Activated gamma-delta T cell (primary cell): ENCODE data around the gene SLC6A3.
A peak's percentile ranks its signal among the peaks of the same experiment; 100 is the strongest.
"Not testable (repeated sequence)": the region's sequence is repeated elsewhere in the genome, so short reads cannot be mapped to it uniquely, and the experiment has no call there.

Source experiments
- DNase-seq: peaks from one replicate; lab custom pipeline; 2025; lab: John Stamatoyannopoulos, UW

The SLC6A3 gene

GRCh38 chr5:1465117-1465516 is 19.9 kb upstream of the SLC6A3 start:
- DNase-seq, result no peak

- DNase-seq, result no peak
Observed at GRCh38 chr5:1464511-1464910, 19.3 kb upstream of the SLC6A3 start.

DNA sequence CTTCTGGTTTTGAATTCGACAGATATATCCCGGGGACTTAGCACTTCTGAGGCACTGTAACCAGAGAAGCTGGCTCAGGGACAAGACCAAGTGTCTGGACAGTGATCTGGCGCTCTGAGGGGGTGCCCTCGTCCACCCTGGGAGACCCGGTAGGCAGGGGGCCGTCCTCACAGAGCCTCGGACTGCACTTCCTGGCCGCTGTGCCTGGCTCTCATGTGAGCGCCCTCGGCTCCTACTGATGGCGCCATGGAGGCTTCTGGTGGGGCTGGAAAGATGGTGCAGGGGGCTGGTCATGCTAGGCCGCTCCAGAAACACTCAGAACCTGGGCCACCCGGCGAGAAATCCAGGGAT is 18.8 kb upstream of the SLC6A3 start:
- DNase-seq, result no peak

- no peak for DNase-seq
Observed at GRCh38 chr5:1463326-1464095, 18.3 kb upstream of the SLC6A3 start.

DNA sequence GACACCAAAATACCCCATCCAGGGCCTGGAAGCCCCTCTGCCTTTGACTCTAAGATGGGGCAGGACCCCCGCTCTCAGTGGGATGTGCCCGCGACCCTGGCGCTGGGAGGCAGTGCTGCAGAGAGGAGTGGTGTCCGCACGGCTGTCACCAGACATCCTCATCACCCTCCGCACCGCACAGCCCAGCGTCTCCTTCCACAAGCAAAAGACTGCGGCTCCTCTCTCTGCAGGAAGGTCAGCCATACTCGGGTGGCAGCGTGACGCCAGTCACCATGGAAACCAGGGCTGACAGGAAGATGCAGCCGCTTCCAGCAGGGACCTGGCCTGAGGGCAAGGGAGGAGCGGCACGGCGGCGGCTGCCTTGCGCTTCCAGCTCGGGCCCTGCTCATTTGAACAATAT is 17.1 kb upstream of the SLC6A3 start:
- no peak for DNase-seq

DNA sequence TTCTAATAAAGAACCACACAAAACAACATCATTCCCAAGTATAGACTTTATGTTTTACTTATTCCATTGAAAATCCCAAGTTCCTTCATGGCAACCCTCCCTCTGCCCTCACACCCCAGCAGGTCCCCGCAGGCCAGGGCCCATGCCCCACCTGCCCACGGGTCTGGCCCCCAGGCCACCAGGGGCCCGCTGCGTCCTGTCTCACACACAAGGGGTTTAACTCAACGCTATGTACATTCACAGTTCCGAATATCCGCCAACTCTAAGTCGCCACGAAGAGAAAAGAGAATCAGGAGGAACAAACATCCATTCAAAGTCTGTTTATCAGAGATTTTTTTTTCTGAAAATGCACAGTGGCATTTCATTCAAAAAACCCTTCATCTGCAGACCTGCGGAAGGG is 16.2 kb upstream of the SLC6A3 start:
- DNase-seq, result no peak

DNA sequence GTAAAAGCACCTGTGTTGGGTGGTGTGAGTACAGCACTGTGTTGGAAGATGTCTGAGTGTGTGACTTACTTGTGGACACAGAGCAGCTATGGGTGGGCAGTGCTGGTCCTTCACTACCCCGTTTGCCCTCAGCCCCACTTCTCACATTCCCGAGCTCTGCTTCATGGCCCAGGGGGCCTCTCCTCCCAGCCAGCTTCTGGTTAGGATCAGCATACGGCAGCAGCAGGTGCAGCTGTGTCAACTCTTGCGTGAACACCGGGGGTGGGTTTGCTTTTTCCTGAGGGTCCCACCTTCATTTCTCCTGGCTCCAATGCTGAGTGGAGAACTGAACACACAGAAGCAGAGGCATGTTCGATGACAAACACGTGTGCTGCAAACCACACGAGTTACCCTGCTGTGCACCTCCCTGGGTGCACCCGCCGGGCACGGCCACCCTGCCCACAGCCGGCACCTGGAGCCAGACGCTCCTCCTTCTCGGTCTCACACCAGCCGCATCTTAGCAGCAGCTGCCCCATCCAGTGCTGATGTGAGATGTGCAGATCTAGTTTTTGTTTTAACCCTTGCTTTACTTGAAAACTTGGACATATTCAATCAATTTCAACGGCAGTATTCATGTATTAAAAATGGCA is 14.9 kb upstream of the SLC6A3 start:
- DNase-seq, result no peak

GRCh38 chr5:1459435-1459834 is 14.2 kb upstream of the SLC6A3 start:
- DNase-seq, result not testable (repeated sequence)

DNA sequence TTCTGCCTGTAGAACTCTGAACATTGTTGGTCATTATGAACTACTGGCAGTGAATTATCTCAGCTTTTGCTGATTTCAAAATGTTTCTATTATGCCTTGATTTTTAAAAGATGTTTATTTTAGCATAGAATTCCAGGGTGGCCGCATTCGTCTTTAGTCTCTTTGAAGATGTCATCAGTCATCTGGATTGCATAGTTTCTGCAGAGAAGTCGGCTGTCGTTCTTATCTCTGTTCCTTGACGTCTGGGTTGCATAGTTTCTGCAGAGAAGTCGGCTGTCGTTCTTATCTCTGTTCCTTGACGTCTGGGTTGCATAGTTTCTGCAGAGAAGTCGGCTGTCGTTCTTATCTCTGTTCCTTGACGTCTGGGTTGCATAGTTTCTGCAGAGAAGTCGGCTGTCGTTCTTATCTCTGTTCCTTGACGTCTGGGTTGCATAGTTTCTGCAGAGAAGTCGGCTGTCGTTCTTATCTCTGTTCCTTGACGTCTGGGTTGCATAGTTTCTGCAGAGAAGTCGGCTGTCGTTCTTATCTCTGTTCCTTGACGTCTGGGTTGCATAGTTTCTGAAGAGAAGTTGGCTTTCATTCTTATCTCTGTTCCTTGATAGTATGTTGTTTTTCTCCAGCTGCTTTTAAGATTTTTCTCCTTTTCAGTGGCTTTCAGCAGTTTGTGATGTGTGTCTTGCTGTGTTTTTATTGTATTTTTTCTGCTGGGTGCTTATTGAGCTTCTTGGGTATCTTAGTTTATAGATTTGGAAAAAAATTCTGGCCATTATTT is 11.1 kb upstream of the SLC6A3 start:
- DNase-seq, result not testable (repeated sequence)

- DNase-seq, result no peak
Observed at GRCh38 chr5:1453613-1454012, 8.4 kb upstream of the SLC6A3 start.

- DNase-seq, result no peak
Observed at GRCh38 chr5:1449081-1449630, 3.9 kb upstream of the SLC6A3 start.

- no peak for DNase-seq
Observed at GRCh38 chr5:1448511-1449011, 3.3 kb upstream of the SLC6A3 start.

DNA sequence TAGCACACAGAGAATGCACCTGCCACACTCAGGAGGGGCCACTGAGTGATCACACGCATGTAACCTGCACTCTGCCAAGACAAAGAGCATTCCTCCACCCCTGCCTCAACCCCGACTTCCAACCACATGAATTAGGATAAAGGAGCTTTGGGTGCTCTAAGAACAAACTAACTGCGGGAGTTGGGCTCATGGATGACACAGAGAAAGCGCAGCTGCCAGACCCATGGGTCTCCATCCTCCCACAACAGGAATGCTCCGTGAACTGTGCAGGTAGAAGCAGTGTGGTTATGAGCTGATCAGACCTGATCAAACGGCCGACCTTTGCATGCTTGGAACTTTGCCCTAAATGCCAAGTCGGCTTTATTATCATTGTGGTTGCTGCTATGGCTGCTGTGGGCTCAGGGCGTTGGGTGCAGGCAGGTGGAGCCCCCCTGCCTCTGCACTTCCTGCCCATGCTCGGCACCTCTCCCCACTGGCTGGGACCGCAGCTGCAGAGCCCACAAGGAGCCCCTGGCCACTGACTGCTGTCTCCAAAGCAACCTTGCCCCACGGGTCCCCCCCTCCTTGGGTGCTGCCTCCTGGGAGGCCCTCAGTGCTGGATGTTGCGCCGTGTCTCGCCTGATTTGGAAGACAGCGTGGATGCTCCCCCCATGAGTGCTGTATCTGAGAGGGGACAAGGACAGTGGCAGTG is 2.6 kb upstream of the SLC6A3 start:
- peak; percentile 14 for DNase-seq

DNA sequence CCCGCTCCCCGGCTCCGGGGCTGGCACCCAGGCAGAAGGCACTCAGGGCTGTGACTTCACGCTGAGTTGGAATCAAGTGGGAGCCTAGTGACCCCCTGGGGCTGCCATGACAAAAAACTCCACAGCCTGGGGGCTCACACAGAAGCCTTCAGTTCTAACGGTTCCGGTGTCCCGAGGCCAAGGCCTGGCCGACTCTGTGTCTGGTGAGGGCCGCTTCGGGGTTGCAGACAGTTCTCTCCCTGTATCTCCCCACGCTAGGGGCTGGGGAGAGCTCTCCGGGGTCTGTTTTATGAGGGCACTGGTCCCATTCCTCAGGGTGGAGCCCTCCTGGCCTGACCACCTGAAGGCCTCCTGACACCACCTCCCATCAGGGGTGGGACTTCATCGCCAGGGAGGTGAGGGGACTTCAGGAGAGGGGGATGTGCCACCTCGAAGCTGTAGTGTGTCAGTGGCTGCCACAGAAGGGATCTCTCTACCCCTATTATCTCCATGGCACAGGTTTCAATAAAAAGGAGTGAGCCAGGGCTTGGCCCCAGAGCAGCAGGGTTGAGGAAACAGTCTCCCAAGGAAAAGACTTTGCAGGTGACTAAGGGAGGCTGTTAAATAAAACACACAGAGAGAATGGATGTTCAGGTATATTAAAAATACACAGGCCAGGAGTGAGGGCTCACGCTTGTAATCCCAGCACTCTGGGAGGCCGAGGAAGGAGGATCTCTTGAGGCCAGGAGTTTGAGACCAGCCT is 1.5 kb upstream of the SLC6A3 start:
- no peak for DNase-seq

- DNase-seq, result no peak
Observed at GRCh38 chr5:1445689-1446601, 705 bp upstream of the SLC6A3 start.

DNA sequence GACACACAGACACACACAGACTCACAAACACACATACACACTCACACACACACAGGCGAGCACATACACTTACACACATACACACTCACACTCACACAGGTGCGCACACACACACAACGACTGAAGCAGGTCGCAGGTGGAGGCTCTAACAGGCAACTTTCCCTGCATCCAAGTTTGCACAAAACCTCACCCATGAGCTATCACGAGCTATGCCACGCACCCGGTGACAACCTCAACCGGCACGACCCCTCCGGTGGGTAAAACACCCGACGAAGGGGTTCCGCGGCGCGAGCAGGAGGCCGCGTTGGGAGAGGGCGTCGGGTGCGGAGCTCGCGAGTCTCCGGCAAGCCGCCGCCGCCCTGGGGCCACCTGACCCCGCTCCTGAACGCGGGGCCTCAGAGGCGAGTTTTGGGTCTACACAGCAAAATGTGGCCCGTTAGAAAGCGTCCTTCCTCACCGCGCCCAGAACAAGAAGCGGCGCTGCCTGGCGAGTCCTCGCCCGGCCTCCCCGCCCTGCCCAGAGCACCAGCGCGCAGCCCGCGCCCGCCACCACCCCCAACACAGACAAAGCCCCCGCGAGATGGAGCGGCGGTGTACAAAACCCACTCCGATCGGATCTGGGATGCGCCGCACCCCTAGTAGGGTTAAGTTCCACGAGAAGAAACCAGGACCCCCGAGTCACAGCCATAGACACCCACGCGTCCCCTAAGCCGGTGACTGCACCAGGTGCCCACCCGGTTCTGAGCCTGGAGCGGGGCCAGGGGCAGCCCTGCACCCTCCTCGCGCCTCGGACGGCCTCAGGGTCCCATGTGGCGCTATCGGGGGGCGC is 665 bp downstream of the SLC6A3 start:
- peak; percentile 11 for DNase-seq

DNA sequence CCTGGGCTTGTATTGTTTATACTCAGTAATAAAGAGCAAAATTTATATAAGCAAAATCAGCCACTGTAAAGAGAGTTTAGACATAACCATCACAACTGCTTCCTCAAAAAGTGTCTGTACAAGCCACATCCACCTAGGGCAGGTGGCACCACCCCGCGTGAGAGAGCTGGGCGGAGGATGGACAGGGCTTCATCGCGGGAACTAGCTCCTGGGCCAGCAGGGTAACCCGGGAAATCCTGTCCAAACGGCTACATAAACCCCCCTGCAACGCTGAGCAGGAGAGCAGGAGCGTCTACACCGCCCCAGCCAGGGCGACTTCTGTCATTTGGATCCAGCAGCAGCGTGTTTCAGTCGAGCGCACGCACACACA is 1.3 kb downstream of the SLC6A3 start:
- no peak for DNase-seq

DNA sequence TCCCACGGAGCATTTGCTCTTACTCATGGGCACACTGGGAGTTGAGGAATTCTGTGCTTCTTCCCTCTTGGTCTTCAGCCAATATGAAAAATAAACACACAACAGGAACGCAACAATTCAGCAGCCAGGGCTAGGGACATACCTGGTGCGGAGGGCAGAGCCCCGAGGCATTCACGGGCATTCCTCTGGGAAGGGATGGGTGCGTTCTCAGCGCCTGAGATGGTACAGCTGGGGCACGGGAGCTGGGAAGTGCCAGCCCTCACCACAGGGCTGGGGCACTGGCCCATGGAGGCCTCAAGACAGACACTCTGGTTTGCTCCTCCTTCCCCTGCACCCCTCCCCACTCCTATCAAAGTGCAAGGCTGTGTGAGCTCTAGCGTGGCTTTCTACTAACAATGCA is 2.1 kb downstream of the SLC6A3 start:
- no peak for DNase-seq
